D721Med (cell line): Measurements from ENCODE around the gene CDH13.

Source experiments
- DNase-seq: peaks from one replicate; pipeline ENCODE4 v3.0.0; 2011; ENCODE audit warnings: low spot score; ENCODE audit not compliant: insufficient read length
- FAIRE-seq: peaks from 2 replicates; lab custom pipeline; 2011; peaks lifted over from hg19 to GRCh38; lab: Jason Lieb, UNC
- CTCF ChIP-seq: IDR thresholded peaks from 2 replicates; pipeline ENCODE4 v1.5.1; 2012; ENCODE audit warnings: mild to moderate bottlenecking, control low read depth; ENCODE audit not compliant: insufficient read depth; ENCODE audit errors: missing control alignments

The CDH13 gene

GRCh38 chr16:83626676-83627075 is 999.9 kb downstream of the CDH13 start:
- FAIRE-seq = no peak
- TF ChIP-seq CTCF = no peak
- DNase-seq = no peak

DNA sequence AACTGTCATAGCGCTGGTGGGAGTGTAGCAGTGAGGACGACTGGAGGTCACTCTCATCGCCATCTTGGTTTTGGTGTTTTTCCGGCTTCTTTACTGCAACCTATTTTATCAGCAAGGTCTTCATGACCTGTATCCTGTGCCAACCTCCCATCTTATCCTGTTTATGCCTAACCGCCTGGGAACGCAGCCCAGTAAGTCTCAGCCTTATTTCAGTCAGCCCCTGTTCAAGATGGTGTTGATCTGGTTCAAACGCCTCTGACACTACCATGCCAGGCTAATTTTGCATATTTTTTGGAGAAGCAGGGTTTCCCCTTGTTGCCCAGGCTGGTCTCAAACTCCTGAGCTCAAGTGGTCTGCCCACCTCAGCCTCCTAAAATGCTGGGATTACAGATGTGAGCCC is 1001.2 kb downstream of the CDH13 start:
- DNase-seq (no peak), FAIRE-seq (no peak)
- no peak for TF ChIP-seq CTCF

DNA sequence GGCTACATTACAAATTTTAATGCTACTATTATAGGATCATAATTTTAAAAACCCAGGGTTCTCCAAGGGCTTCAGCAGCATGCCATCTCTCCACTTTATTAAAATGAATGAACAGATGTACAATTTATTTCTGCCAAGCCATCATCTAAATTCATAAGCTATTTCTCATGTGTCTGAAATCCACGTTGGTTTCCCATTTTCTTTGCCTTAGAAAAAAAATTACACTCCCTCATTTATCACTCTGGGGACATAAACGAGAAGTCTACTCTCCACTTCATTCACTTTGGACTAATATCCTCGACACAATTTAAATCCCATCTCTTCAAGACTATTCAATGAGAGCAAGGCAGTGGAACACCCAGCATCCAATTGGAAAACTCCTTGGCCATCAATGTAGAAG is 1002.7 kb downstream of the CDH13 start:
- FAIRE-seq (no peak), DNase-seq (no peak)
- no peak for TF ChIP-seq CTCF

DNA sequence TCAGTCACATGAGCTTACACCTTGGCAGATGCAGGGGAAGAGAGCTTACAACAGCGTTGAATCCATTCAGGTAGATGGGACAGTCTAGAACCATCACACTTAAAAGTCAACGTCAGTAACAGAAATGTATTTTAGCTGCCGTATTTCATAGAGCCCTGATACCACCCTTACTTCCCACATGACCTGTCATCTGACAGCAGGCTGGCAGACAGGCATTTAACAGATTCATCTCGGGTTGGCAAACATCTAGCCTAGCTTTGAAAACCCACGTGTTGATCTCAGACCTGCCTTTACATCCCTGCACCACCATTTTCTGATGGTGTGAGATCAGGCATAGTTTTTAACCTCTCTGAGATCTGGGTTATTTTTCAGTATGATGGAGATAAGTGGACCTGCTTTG is 1003.1 kb downstream of the CDH13 start:
- no peak for TF ChIP-seq CTCF
- DNase-seq = no peak
- no peak for FAIRE-seq

- DNase-seq (no peak), FAIRE-seq (no peak)
- TF ChIP-seq CTCF = no peak
Measured at GRCh38 chr16:83630979-83631378, 1004.2 kb downstream of the CDH13 start.

GRCh38 chr16:83633286-83633685 is 1006.5 kb downstream of the CDH13 start:
- DNase-seq (no peak), FAIRE-seq (no peak)
- no peak for TF ChIP-seq CTCF

GRCh38 chr16:83648347-83648746 is 1021.6 kb downstream of the CDH13 start:
- DNase-seq (no peak), FAIRE-seq (no peak)
- no peak for TF ChIP-seq CTCF
